Measurements from ENCODE around the gene PRM2. TPM values are rescaled to one million over a fixed set of nuclear protein-coding genes. Genes with fewer than 3 reads are reported as not detected.

The PRM2 gene
- total and polyA plus RNA-seq, 2 experiments from 2014 or later = not detected

DNA sequence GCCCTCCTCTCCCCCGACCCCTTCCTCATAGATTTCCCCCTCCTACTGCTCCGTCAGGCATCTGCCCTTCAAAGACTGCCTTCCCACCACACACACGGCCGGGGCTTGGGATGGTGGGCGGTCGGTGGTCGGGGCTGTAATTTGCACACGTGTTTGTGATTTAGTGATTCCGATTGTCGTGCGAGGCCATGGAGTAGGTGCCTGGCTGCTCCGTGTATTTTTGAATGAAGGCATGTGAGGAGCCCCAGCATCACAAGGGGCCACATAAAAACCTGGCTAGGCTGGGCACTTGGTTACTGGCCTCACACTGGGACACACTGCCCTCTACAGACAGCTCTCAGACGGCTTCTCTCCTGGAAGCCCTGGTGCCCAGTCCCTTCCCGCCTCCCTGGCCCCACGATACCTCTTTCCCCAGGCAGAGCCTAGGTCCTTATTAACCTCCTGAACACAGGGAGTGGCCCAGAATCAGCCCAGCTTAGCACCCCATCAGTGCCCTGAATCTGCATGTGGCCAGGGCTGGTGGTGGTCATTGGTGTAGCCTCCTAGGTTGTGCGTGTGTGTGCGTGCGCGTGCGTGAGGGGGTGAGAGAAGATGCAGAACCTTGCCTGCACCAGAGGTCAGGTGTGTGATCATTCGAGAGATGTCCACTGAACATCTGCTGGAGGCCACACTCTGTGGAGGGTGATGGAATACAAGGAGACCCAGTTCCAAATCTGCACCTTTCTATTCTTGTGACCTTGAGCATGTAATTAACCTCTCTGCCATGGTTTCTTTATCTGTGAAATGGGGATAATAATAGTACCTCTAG is 18.9 kb downstream of the PRM2 start:
- in situ Hi-C loops (cut with MboI) = loop anchor here (10.0 kb wide), 1 partner anchor 293 kb away; no protein-coding TSS in a partner anchor
- peak overlapping the region; percentile 89 for H3K9ac ChIP-seq
- peaks cover 8% of the 10 kb centered on the region for H3F3A ChIP-seq (ENCODE audit: insufficient read depth)

DNA sequence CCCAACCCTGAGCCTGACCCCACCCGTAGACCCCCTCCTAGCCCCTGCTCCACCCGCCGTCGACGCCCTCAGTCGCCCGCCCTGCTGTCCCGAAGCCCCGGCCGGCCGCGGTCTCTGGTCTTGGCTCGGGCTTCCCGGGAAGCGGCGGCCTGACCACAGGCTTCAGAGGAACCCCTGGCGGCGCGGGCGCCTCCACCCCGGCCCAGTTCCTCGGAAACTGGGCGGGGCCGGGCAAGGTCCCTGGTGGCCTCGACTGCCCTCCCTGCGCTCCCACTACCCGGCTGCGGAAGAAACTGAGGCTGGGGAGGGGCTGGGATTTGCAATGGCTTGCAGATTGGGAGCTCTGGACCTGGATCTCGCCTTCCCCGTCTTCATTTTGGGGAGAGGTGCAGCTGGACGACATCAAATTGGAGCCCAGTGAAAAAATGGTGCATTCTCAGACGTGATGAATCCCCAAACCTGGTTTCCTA is 19.6 kb downstream of the PRM2 start:
- TF ChIP-seq EZH2 (IDR thresholded peaks at IDR 0.05; ENCODE audit: insufficient read depth, poor library complexity, severe bottlenecking) (no peak), EZH2phosphoT487 (IDR thresholded peaks at IDR 0.05; ENCODE audit: insufficient read depth, low read depth) (no peak)
- peak; percentile 79 for DNase-seq
- Histone ChIP-seq H3K27me3 (replicated peaks; ENCODE audit: insufficient read depth) (no peaks in the 10 kb centered on the region), H3K4me1 (ENCODE audit: insufficient read depth) (peaks cover 10% of the 10 kb centered on the region; the same call in 1 of the 2 replicates), H3K9me3 (ENCODE audit: low read depth) (no peaks in the 10 kb centered on the region), H3K27ac (peak overlapping the region; percentile 84), H3F3A (ENCODE audit: insufficient read depth) (peaks cover 8% of the 10 kb centered on the region), H3K36me3 (ENCODE audit: low read depth) (no peaks in the 10 kb centered on the region), H3K9me2 (ENCODE audit: insufficient read depth) (no peaks in the 10 kb centered on the region), H2AFZ (peak overlapping the region; percentile 65), H3K79me2 (ENCODE audit: insufficient read depth) (no peaks in the 10 kb centered on the region), H3K9ac (peak overlapping the region; percentile 89), H4K20me1 (ENCODE audit: insufficient read depth) (no peaks in the 10 kb centered on the region), H3K4me3 (peak overlapping the region; percentile 78), H3K4me2 (ENCODE audit: unreplicated experiment) (peak overlapping the region; percentile 74)
- in situ Hi-C loops (cut with MboI) = loop anchor here (10.0 kb wide), 1 partner anchor 292 kb away; no protein-coding TSS in a partner anchor
- WGBS, 2 experiments (ENCODE audit: low coverage in 1 of 2, low lambda C conversion rate in 2 of 2, missing lambda C conversion rate in 2 of 2) = 0 to 2% methylated on average over 29 to 31 of the region's 32 CpGs

More for the DNA sequence above, 18.9 kb downstream of the PRM2 start:
- 28 to 29% methylated on average over 19 to 21 of the region's 21 CpGs for WGBS, 2 experiments (ENCODE audit: low coverage in 1 of 2, low lambda C conversion rate in 2 of 2, missing lambda C conversion rate in 2 of 2)
- Histone ChIP-seq H3K4me2 (ENCODE audit: unreplicated experiment) (peak overlapping the region; percentile 74), H3K4me3 (peak overlapping the region; percentile 78), H2AFZ (peak overlapping the region; percentile 65), H3K36me3 (ENCODE audit: low read depth) (no peaks in the 10 kb centered on the region), H3K27ac (peak overlapping the region; percentile 84), H3K4me1 (ENCODE audit: insufficient read depth) (peaks cover 10% of the 10 kb centered on the region; the same call in 1 of the 2 replicates), H3K9me3 (ENCODE audit: low read depth) (no peaks in the 10 kb centered on the region), H3K9me2 (ENCODE audit: insufficient read depth) (no peaks in the 10 kb centered on the region), H4K20me1 (ENCODE audit: insufficient read depth) (no peaks in the 10 kb centered on the region), H3K27me3 (replicated peaks; ENCODE audit: insufficient read depth) (no peaks in the 10 kb centered on the region), H3K79me2 (ENCODE audit: insufficient read depth) (no peaks in the 10 kb centered on the region)
- TF ChIP-seq EZH2phosphoT487 (IDR thresholded peaks at IDR 0.05; ENCODE audit: insufficient read depth, low read depth) (no peak), EZH2 (IDR thresholded peaks at IDR 0.05; ENCODE audit: insufficient read depth, poor library complexity, severe bottlenecking) (no peak)
- peak; percentile 91 for DNase-seq

GRCh38 chr16:11255737-11256660 is 20.3 kb downstream of the PRM2 start, which contains the start of gene SOCS1:
Gene SOCS1 (minus strand): TSS chr16:11256204. CDS start chr16:11255478, 726 bp downstream.
- peak; percentile 91 for DNase-seq
- in situ Hi-C loops (cut with MboI) = loop anchor here (10.0 kb wide), 1 partner anchor 291 kb away; no protein-coding TSS in a partner anchor
- no peaks in the 10 kb centered on the region for H3K9me2 ChIP-seq (ENCODE audit: insufficient read depth)
- H3K27ac ChIP-seq = peak within 1 kb of the TSS; percentile 84
- H3K9ac ChIP-seq = peak within 1 kb of the TSS; percentile 89
- H3K4me2 ChIP-seq (ENCODE audit: unreplicated experiment) = peak within 1 kb of the TSS; percentile 86
- H3K36me3 ChIP-seq (ENCODE audit: low read depth) = no peaks in the 10 kb centered on the region
- H3F3A ChIP-seq (ENCODE audit: insufficient read depth) = peaks cover 8% of the 10 kb centered on the region
- peak within 1 kb of the TSS; percentile 65 for H2AFZ ChIP-seq
- WGBS, 2 experiments (ENCODE audit: low coverage in 1 of 2, low lambda C conversion rate in 2 of 2, missing lambda C conversion rate in 2 of 2) = 0 to 1% methylated on average over 31 to 43 of the region's 100 CpGs
- H3K4me1 ChIP-seq (ENCODE audit: insufficient read depth) = peaks cover 10% of the 10 kb centered on the region; the same call in 1 of the 2 replicates
- H3K9me3 ChIP-seq (ENCODE audit: low read depth) = no peaks in the 10 kb centered on the region
- no peaks in the 10 kb centered on the region for H3K27me3 ChIP-seq (replicated peaks; ENCODE audit: insufficient read depth)
- H3K79me2 ChIP-seq (ENCODE audit: insufficient read depth) = no peaks in the 10 kb centered on the region
- H4K20me1 ChIP-seq (ENCODE audit: insufficient read depth) = no peaks in the 10 kb centered on the region
- TF ChIP-seq EZH2 (IDR thresholded peaks at IDR 0.05; ENCODE audit: insufficient read depth, poor library complexity, severe bottlenecking) (no peak), EZH2phosphoT487 (IDR thresholded peaks at IDR 0.05; ENCODE audit: insufficient read depth, low read depth) (no peak)
- peak within 1 kb of the TSS; percentile 78 for H3K4me3 ChIP-seq

Data from GM23248 (cell line).